Mesendoderm (in vitro differentiated cells): ENCODE measurements around the gene COX14.
A peak's percentile ranks its signal among the peaks of the same experiment; 100 is the strongest.

Experiments
- DNase-seq: peaks from one replicate; pipeline ENCODE4 v3.0.0; 2013
- H2AK5ac ChIP-seq: 2 replicates; pipeline ENCODE4 v1.6.1; 2013; ENCODE audit warnings: low read length, inconsistent platforms
- H2BK120ac ChIP-seq: 2 replicates; pipeline ENCODE4 v1.6.1; 2013; ENCODE audit warnings: low read depth, mild to moderate bottlenecking, low read length, moderate library complexity, mixed read lengths
- H2BK15ac ChIP-seq: replicated peaks from 2 replicates; pipeline ENCODE4 v1.6.1; 2013; ENCODE audit warnings: low read depth, mild to moderate bottlenecking, moderate library complexity
- H2BK5ac ChIP-seq: 2 replicates; pipeline ENCODE4 v1.6.1; 2013; ENCODE audit warnings: low read length, inconsistent platforms
- H3K18ac ChIP-seq: 2 replicates; pipeline ENCODE4 v1.6.1; 2013; ENCODE audit warnings: mild to moderate bottlenecking, low read length, mixed read lengths
- H3K23ac ChIP-seq: one replicate; pipeline ENCODE4 v1.6.1; 2013; ENCODE audit warnings: low read length
- H3K27ac ChIP-seq: 2 replicates; pipeline ENCODE4 v1.5.1; 2013; ENCODE audit warnings: low read depth, mild to moderate bottlenecking, inconsistent platforms, low read length, moderate library complexity
- H3K27me3 ChIP-seq: 2 replicates; pipeline ENCODE4 v1.6.1; 2013; ENCODE audit warnings: low read length, control low read depth, mild to moderate bottlenecking, inconsistent platforms; ENCODE audit not compliant: insufficient read depth, poor library complexity
- H3K36me3 ChIP-seq: 2 replicates; pipeline ENCODE4 v1.6.1; 2013; ENCODE audit warnings: low read length, inconsistent platforms; ENCODE audit not compliant: control insufficient read depth, insufficient read depth
- H3K4ac ChIP-seq: one replicate; pipeline ENCODE4 v1.6.1; 2013; ENCODE audit warnings: low read depth, mild to moderate bottlenecking, low read length, moderate library complexity
- H3K4me1 ChIP-seq: 2 replicates; pipeline ENCODE4 v1.6.1; 2013; ENCODE audit warnings: low read depth, low read length, inconsistent platforms; ENCODE audit not compliant: control insufficient read depth
- H3K4me2 ChIP-seq: 2 replicates; pipeline ENCODE4 v1.6.1; 2013; ENCODE audit warnings: low read length
- H3K4me3 ChIP-seq: 2 replicates; pipeline ENCODE4 v1.5.1; 2013; ENCODE audit warnings: mild to moderate bottlenecking, low read length
- H3K56ac ChIP-seq: one replicate; pipeline ENCODE4 v1.6.1; 2013; ENCODE audit warnings: low read length
- H3K79me1 ChIP-seq: 2 replicates; pipeline ENCODE4 v1.6.1; 2013; ENCODE audit warnings: low read length, inconsistent platforms
- H3K79me2 ChIP-seq: 2 replicates; pipeline ENCODE4 v1.6.1; 2013; ENCODE audit warnings: mild to moderate bottlenecking, low read length; ENCODE audit not compliant: control insufficient read depth, insufficient read depth
- H3K9ac ChIP-seq: 2 replicates; pipeline ENCODE4 v1.6.1; 2013; ENCODE audit warnings: low read length, inconsistent platforms
- H4K5ac ChIP-seq: one replicate; pipeline ENCODE4 v1.6.1; 2013; ENCODE audit warnings: low read length
- H4K8ac ChIP-seq: one replicate; pipeline ENCODE4 v1.6.1; 2013; ENCODE audit warnings: low read depth, mild to moderate bottlenecking, control low read depth, low read length, moderate library complexity
- WGBS: extraction: QIAGEN DNeasy Blood & Tissue Kit; methylation state at CpG from one replicate; pipeline ENCODE4 v1.1.7; 2013; ENCODE audit warnings: low lambda C conversion rate, missing lambda C conversion rate; ENCODE audit not compliant: insufficient coverage; ENCODE audit errors: extremely low coverage; 5-methylcytosine and 5-hydroxymethylcytosine counted together

Gene COX14

DNA sequence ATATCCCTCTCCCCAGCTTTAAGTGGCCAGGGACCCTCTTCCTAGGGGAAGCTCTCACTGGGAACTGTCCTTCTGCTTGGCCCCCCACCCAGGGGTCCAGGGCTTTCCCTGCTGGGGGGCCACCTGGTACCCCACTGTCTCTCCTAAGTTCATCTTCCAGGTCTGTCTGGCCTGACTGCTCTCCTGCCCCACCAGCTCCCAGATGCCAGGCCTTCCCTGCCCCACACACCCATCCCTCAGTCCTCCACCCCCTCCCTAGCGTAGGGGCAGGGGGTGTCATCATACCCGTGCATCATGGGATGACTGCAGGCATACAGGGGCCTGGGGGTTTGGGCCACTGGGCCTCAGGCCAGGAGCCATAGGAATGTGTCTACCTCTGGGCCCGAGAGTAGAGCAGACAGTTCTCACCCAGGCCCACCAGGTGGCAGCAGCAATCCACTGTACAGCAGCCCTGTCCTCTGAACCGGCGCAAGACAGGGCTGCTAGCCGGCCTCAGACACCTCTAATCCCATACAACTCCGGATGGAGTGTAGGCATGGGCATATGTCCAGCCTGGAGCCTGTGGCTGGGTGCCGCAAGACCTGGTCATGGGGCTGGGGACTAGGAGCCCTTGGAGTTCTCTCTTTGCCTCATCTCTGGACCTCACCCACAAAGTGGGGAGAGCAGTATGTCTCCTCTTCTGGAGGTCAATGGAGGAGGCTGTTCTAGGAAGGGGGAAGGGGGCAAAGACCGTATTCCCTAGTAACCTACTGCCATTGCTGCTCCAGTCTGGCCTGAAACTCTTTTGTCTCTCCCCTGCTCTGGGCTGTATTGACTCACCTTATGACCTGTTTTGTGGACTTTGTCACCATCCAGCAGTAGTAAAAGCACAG, 36.9 kb upstream of the COX14 start:
- Histone ChIP-seq H3K9ac (no peak overlapping the region), H2AK5ac (no peak overlapping the region), H3K18ac (no peak overlapping the region), H3K23ac (no peak overlapping the region), H3K4ac (no peak overlapping the region), H4K8ac (no peak overlapping the region), H3K79me2 (no peaks in the 10 kb centered on the region), H2BK5ac (no peak overlapping the region), H3K36me3 (no peaks in the 10 kb centered on the region), H3K79me1 (no peaks in the 10 kb centered on the region), H3K4me3 (no peak overlapping the region), H3K4me1 (peaks cover 3% of the 10 kb centered on the region), H4K5ac (no peak overlapping the region), H2BK15ac (no peak overlapping the region), H3K27ac (no peak overlapping the region), H3K4me2 (no peak overlapping the region), H3K27me3 (no peaks in the 10 kb centered on the region), H3K56ac (no peak overlapping the region), H2BK120ac (no peak overlapping the region)
- DNase-seq = peak; percentile 91
- no CpG with 5 or more reads among the region's 9 CpGs for WGBS

DNA sequence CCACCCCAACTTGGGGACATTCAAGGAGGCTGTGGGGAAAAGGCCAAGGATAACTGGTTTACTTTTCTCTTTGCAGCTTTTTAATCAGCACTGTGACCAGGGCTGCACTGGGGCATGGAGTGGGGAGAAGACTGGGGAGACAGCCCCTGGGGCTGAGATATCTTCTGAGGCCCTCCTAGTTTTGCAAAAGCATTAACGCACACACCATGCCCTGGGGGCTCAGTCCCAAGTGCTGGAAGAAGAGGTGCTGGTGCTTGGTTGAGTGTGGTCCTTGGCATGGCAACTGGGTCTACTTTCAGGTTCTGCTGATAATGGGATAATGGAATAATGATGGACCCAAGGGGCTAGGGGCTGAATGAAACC, 36.2 kb upstream of the COX14 start:
- Histone ChIP-seq H3K79me2 (no peaks in the 10 kb centered on the region), H3K36me3 (no peaks in the 10 kb centered on the region), H3K18ac (no peak overlapping the region), H2AK5ac (no peak overlapping the region), H3K56ac (no peak overlapping the region), H2BK15ac (no peak overlapping the region), H3K4me1 (peaks cover 3% of the 10 kb centered on the region), H3K79me1 (no peaks in the 10 kb centered on the region), H3K23ac (no peak overlapping the region), H3K4me2 (no peak overlapping the region), H2BK5ac (no peak overlapping the region), H3K9ac (no peak overlapping the region), H4K5ac (no peak overlapping the region), H4K8ac (no peak overlapping the region), H3K4me3 (no peak overlapping the region), H3K4ac (no peak overlapping the region), H3K27ac (no peak overlapping the region), H2BK120ac (no peak overlapping the region), H3K27me3 (peaks cover 3% of the 10 kb centered on the region)
- no CpG with 5 or more reads among the region's 1 CpG for WGBS
- no peak for DNase-seq

DNA sequence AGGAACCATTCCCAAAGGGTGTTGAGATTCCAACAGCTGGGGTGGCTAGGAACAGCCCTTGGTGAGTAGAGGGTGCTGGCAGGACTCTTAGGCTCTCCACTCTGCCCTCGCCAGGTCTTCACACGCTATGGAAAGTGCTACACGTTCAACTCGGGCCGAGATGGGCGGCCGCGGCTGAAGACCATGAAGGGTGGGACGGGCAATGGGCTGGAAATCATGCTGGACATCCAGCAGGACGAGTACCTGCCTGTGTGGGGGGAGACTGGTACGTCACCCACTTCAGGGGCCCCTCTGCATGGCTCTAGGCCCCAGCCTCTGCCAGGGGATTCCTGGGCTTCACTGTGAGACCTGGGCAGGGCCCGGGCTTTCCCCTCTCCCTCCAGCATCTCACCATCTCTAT, 34.9 kb upstream of the COX14 start:
- H3K9ac ChIP-seq = no peak overlapping the region
- H2BK5ac ChIP-seq = no peak overlapping the region
- no peak overlapping the region for H2BK15ac ChIP-seq
- no peak overlapping the region for H3K27ac ChIP-seq
- H2AK5ac ChIP-seq = no peak overlapping the region
- no peak overlapping the region for H3K4me2 ChIP-seq
- no peak overlapping the region for H3K18ac ChIP-seq
- no peak overlapping the region for H4K8ac ChIP-seq
- H3K4me3 ChIP-seq = no peak overlapping the region
- H3K79me2 ChIP-seq = no peaks in the 10 kb centered on the region
- H3K27me3 ChIP-seq = peaks cover 3% of the 10 kb centered on the region
- no peaks in the 10 kb centered on the region for H3K79me1 ChIP-seq
- no CpG with 5 or more reads among the region's 12 CpGs for WGBS
- no peak overlapping the region for H3K4ac ChIP-seq
- H2BK120ac ChIP-seq = no peak overlapping the region
- no peak overlapping the region for H3K56ac ChIP-seq
- H3K4me1 ChIP-seq = peaks cover 3% of the 10 kb centered on the region
- H3K23ac ChIP-seq = no peak overlapping the region
- no peak overlapping the region for H4K5ac ChIP-seq
- DNase-seq = no peak
- H3K36me3 ChIP-seq = no peaks in the 10 kb centered on the region

DNA sequence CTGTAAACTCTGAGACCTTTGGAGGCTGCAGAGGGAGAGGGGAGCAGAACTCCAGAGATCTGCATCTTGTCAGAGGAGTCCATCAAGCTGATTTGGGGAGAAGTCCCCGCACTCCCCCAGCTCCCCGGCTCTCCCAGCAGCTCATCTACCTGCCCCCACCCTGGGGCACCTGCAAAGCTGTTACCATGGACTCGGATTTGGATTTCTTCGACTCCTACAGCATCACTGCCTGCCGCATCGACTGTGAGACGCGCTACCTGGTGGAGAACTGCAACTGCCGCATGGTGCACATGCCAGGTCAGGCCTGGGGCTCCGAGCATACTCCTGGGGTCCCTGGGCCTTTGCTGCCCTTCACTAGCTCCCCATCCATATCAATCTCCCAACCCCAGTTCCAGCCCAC, 33.8 kb upstream of the COX14 start:
- no peak overlapping the region for H3K18ac ChIP-seq
- no peak overlapping the region for H2BK120ac ChIP-seq
- DNase-seq = no peak
- no peak overlapping the region for H3K9ac ChIP-seq
- H3K4me2 ChIP-seq = no peak overlapping the region
- no peak overlapping the region for H4K8ac ChIP-seq
- H2BK5ac ChIP-seq = no peak overlapping the region
- H3K36me3 ChIP-seq = no peaks in the 10 kb centered on the region
- no peak overlapping the region for H3K23ac ChIP-seq
- no peaks in the 10 kb centered on the region for H3K4me1 ChIP-seq
- H3K4me3 ChIP-seq = no peak overlapping the region
- H3K79me1 ChIP-seq = no peaks in the 10 kb centered on the region
- no peak overlapping the region for H4K5ac ChIP-seq
- H3K27ac ChIP-seq = no peak overlapping the region
- WGBS = no CpG with 5 or more reads among the region's 10 CpGs
- no peaks in the 10 kb centered on the region for H3K79me2 ChIP-seq
- no peak overlapping the region for H3K4ac ChIP-seq
- H2AK5ac ChIP-seq = no peak overlapping the region
- no peak overlapping the region for H3K56ac ChIP-seq
- H3K27me3 ChIP-seq = peaks cover 3% of the 10 kb centered on the region
- H2BK15ac ChIP-seq = no peak overlapping the region

DNA sequence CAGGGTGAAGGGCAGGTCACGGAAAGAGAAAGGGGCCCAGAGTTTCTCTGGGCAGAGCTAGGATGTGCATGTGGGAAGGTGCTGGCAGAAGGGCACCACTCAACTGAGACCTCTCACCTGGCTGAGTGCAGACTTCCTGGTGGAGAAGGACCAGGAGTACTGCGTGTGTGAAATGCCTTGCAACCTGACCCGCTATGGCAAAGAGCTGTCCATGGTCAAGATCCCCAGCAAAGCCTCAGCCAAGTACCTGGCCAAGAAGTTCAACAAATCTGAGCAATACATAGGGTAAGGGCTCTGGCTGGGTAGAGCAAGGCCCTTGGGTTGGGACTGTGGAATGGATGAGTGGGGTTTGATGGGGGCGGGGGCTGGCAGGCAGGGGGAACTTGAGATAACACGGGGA, 32.3 kb upstream of the COX14 start:
- Histone ChIP-seq H3K27me3 (peaks cover 3% of the 10 kb centered on the region), H3K36me3 (no peaks in the 10 kb centered on the region), H3K27ac (no peak overlapping the region), H2BK15ac (no peak overlapping the region), H3K79me1 (no peaks in the 10 kb centered on the region), H3K4me3 (no peak overlapping the region), H4K5ac (no peak overlapping the region), H3K4me2 (no peak overlapping the region), H3K56ac (no peak overlapping the region), H3K23ac (no peak overlapping the region), H3K79me2 (peaks cover 1% of the 10 kb centered on the region), H3K9ac (no peak overlapping the region), H2AK5ac (no peak overlapping the region), H2BK120ac (no peak overlapping the region), H3K18ac (no peak overlapping the region), H3K4ac (no peak overlapping the region), H2BK5ac (no peak overlapping the region), H4K8ac (no peak overlapping the region), H3K4me1 (no peaks in the 10 kb centered on the region)
- DNase-seq = no peak
- no CpG with 5 or more reads among the region's 5 CpGs for WGBS
